Kidney glomerular epithelial cell (primary cell): Measurements from ENCODE around the gene GBP2.
"Not testable (repeated sequence)": the region's sequence is repeated elsewhere in the genome, so short reads cannot be mapped to it uniquely, and the experiment has no call there.

Source experiments
- DNase-seq: peaks from one replicate; lab custom pipeline; 2025; lab: John Stamatoyannopoulos, UW

GBP2 gene

GRCh38 chr1:89126602-89127565 lies 970 bp upstream of the GBP2 start:
- not testable (repeated sequence) for DNase-seq

GRCh38 chr1:89125240-89125912 lies 538 bp downstream of the GBP2 start:
- DNase-seq, result no peak

- no peak for DNase-seq
These were observed 4.3 kb downstream of the GBP2 start for GRCh38 chr1:89121641-89122040.

GRCh38 chr1:89114662-89115061 lies 11.3 kb downstream of the GBP2 start:
- DNase-seq, result no peak

GRCh38 chr1:89112871-89113613 lies 12.9 kb downstream of the GBP2 start:
- no peak for DNase-seq

- DNase-seq, result no peak
These were observed 21.2 kb downstream of the GBP2 start for GRCh38 chr1:89104687-89105086.

- DNase-seq, result no peak
These were observed 21.8 kb downstream of the GBP2 start for GRCh38 chr1:89104147-89104546.

GRCh38 chr1:89102021-89102420 lies 23.9 kb downstream of the GBP2 start:
- DNase-seq, result no peak

GRCh38 chr1:89100412-89100811 lies 25.5 kb downstream of the GBP2 start:
- no peak for DNase-seq

- no peak for DNase-seq
These were observed 27.1 kb downstream of the GBP2 start for GRCh38 chr1:89098857-89099256.

- no peak for DNase-seq
These were observed 30.2 kb downstream of the GBP2 start for GRCh38 chr1:89095737-89096136.

- DNase-seq, result no peak
These were observed 36.0 kb downstream of the GBP2 start for GRCh38 chr1:89089962-89090361.

- DNase-seq, result no peak
These were observed 37.3 kb downstream of the GBP2 start for GRCh38 chr1:89088572-89088971.

GRCh38 chr1:89087241-89087640 lies 38.7 kb downstream of the GBP2 start:
- no peak for DNase-seq

- peak; percentile 39 for DNase-seq
These were observed 40.1 kb downstream of the GBP2 start for GRCh38 chr1:89085781-89086180.

GRCh38 chr1:89081005-89081404 lies 44.9 kb downstream of the GBP2 start:
- DNase-seq, result no peak

- not testable (repeated sequence) for DNase-seq
These were observed 45.8 kb downstream of the GBP2 start for GRCh38 chr1:89080068-89080467.

GRCh38 chr1:89072466-89073065 lies 53.3 kb downstream of the GBP2 start:
- not testable (repeated sequence) for DNase-seq

- DNase-seq, result no peak
These were observed 55.4 kb downstream of the GBP2 start for GRCh38 chr1:89070509-89070908.

- DNase-seq, result no peak
These were observed 56.0 kb downstream of the GBP2 start for GRCh38 chr1:89069951-89070350.

GRCh38 chr1:89068291-89068690 lies 57.6 kb downstream of the GBP2 start:
- DNase-seq, result no peak
